AG09309 (cell line): ENCODE data around the gene ERBB4.

Source experiments
- DNase-seq: peaks from one replicate; pipeline ENCODE4 v3.0.0-alpha.2; 2010; ENCODE audit warnings: low read depth
- H3K4me3 ChIP-seq: 2 replicates; pipeline ENCODE4 v1.5.1; 2011; ENCODE audit warnings: mild to moderate bottlenecking, low read depth, low read length, moderate library complexity; ENCODE audit not compliant: control insufficient read depth
- CTCF ChIP-seq: IDR thresholded peaks from 2 replicates; pipeline ENCODE4 v1.5.1; 2011; ENCODE audit warnings: mild to moderate bottlenecking, low read depth, low read length, inconsistent platforms; ENCODE audit not compliant: insufficient read depth, control insufficient read depth; ENCODE audit errors: missing control alignments

ERBB4 gene

GRCh38 chr2:212146416-212146815 lies 392.2 kb downstream of the ERBB4 start:
- no peak for TF ChIP-seq CTCF
- H3K4me3 ChIP-seq: no peak overlapping the region
- DNase-seq: no peak

- H3K4me3 ChIP-seq: no peak overlapping the region
- peak; percentile 54 for DNase-seq
- TF ChIP-seq CTCF: no peak
These were observed 393.5 kb downstream of the ERBB4 start for GRCh38 chr2:212145121-212145520.

- no peak overlapping the region for H3K4me3 ChIP-seq
- no peak for DNase-seq
- TF ChIP-seq CTCF: no peak
These were observed 396.0 kb downstream of the ERBB4 start for GRCh38 chr2:212142631-212143030.

GRCh38 chr2:212141499-212141898 lies 397.1 kb downstream of the ERBB4 start:
- no peak for TF ChIP-seq CTCF
- no peak overlapping the region for H3K4me3 ChIP-seq
- no peak for DNase-seq

GRCh38 chr2:212136216-212136795 lies 402.3 kb downstream of the ERBB4 start:
- no peak for DNase-seq
- TF ChIP-seq CTCF: no peak
- H3K4me3 ChIP-seq: no peak overlapping the region

- no peak for TF ChIP-seq CTCF
- H3K4me3 ChIP-seq: no peak overlapping the region
- DNase-seq: peak; percentile 13
These were observed 402.9 kb downstream of the ERBB4 start for GRCh38 chr2:212135739-212136138.

- no peak overlapping the region for H3K4me3 ChIP-seq
- no peak for TF ChIP-seq CTCF
- no peak for DNase-seq
These were observed 405.3 kb downstream of the ERBB4 start for GRCh38 chr2:212133337-212133736.
